K562 (cell line): Measurements from ENCODE around the gene NAGS. TPM values are rescaled to one million over a fixed set of nuclear protein-coding genes. Genes with fewer than 3 reads are reported as not detected.

Source experiments
- ARNT ChIP-seq, 2 experiments: fragments of 450-650 bp; IDR thresholded peaks; 2 replicates each; pipeline ENCODE4 v1.6.1; 2016; ENCODE audit warnings: mild to moderate bottlenecking in 1 of 2
- COPS2 ChIP-seq: fragments of 450-650 bp; conservative IDR thresholded peaks from 2 replicates; pipeline ENCODE4 v1.6.1; 2016; ENCODE audit warnings: mild to moderate bottlenecking, moderate library complexity
- EP400 ChIP-seq: fragments of 450-650 bp; IDR thresholded peaks from 2 replicates; pipeline ENCODE4 v1.6.1; 2017; ENCODE audit warnings: antibody characterized with exemption, mild to moderate bottlenecking, moderate library complexity
- EZH2 ChIP-seq: IDR thresholded peaks from 2 replicates; pipeline ENCODE4 v1.6.1; 2012; ENCODE audit warnings: low read depth, mild to moderate bottlenecking, inconsistent platforms, low read length, borderline replicate concordance
- GATA2 ChIP-seq: sonication (generic); formaldehyde crosslinking; IDR thresholded peaks from 2 replicates; pipeline ENCODE4 v1.4.0; 2020; ENCODE audit warnings: mild to moderate bottlenecking, missing genetic modification reagents
- GTF2E2 ChIP-seq: fragments of 200-800 bp; sonication (Bioruptor generic); IDR thresholded peaks from 2 replicates; pipeline ENCODE4 v1.6.1; 2016; ENCODE audit warnings: missing genetic modification characterization, missing compliant biosample characterization
- HMG20B ChIP-seq: fragments of 250-450 bp; sonication (Bioruptor Pico); IDR thresholded peaks from 2 replicates; pipeline ENCODE4 v1.5.0; 2021; ENCODE audit warnings: mild to moderate bottlenecking
- HNRNPUL1 ChIP-seq: fragments of 200-400 bp; formaldehyde crosslinking; IDR thresholded peaks from 2 replicates; pipeline ENCODE4 v1.6.1; 2017; ENCODE audit warnings: low read length
- NFYB ChIP-seq: IDR thresholded peaks from 2 replicates; pipeline ENCODE4 v1.6.1; 2011; ENCODE audit warnings: mild to moderate bottlenecking, moderate library complexity; ENCODE audit not compliant: insufficient read length; ENCODE audit errors: extremely low read depth
- PHF21A ChIP-seq: fragments of 450-650 bp; IDR thresholded peaks from 2 replicates; pipeline ENCODE4 v1.6.1; 2017; ENCODE audit warnings: low read depth, borderline replicate concordance
- PML ChIP-seq: IDR thresholded peaks from 2 replicates; pipeline ENCODE4 v1.6.1; 2012; ENCODE audit warnings: low read length, inconsistent platforms
- PRPF4 ChIP-seq: fragments of 200-400 bp; formaldehyde crosslinking; IDR thresholded peaks from one replicate; pipeline ENCODE4 v1.6.1; 2017; ENCODE audit warnings: low read length, low read depth, mild to moderate bottlenecking; ENCODE audit not compliant: insufficient read depth, poor library complexity, severe bottlenecking
- SIN3B ChIP-seq: fragments of 450-650 bp; IDR thresholded peaks from 2 replicates; pipeline ENCODE4 v1.6.1; 2017; ENCODE audit warnings: low read depth, mild to moderate bottlenecking, moderate library complexity
- ZBTB1 ChIP-seq: sonication (generic); formaldehyde crosslinking; IDR thresholded peaks from 2 replicates; pipeline ENCODE4 v1.8.1; 2023; ENCODE audit warnings: missing genetic modification reagents, low read depth, mild to moderate bottlenecking, borderline replicate concordance
- ZFP1 ChIP-seq: fragments of 450-650 bp; formaldehyde crosslinking; IDR thresholded peaks from 2 replicates; pipeline ENCODE4 v1.4.0; 2020; ENCODE audit warnings: mild to moderate bottlenecking, mixed read lengths
- ZNF764 ChIP-seq: fragments of 250-450 bp; sonication (Bioruptor Pico); IDR thresholded peaks from 2 replicates; pipeline ENCODE4 v1.4.0; 2020; ENCODE audit warnings: low read depth, mild to moderate bottlenecking, moderate library complexity
- polyA plus RNA-seq, 8 experiments: library from polyadenylated mRNA; depleted of rRNA in 4 of 8; stranded (reverse) in 5 of 8; unstranded in 3 of 8; fragments of >200 nt; fragmentation: Nextera tagmentation in 2 of 8; fragmentation: Illumina TruSeq in 1 of 8; extraction: Ambion mirVana in 2 of 8; extraction: Trizol in 1 of 8; gene quantifications; 2 replicates each; pipeline versions ENCODE4 v1.2.1 to v1.2.3, GENCODE V29; 2011 to 2014; ENCODE audit warnings: inconsistent platforms in 1 of 8, missing spikeins in 1 of 8
- total RNA-seq, 7 experiments: library from RNA; depleted of rRNA in 6 of 7; stranded (reverse); fragments of >200 nt in 6 of 7; fragmentation: Illumina TruSeq in 2 of 7; extraction: Trizol in 2 of 7; gene quantifications; 2 replicates each; pipeline versions ENCODE4 v1.2.1 to v1.2.3, GENCODE V29; 2011 to 2021; ENCODE audit warnings: low replicate concordance in 1 of 7
- TF ChIP-seq, protein P1 (sequence below): IDR thresholded peaks from 3 replicates; pipeline ENCODE4 v1.6.1; 2011; ENCODE audit warnings: borderline replicate concordance, mild to moderate bottlenecking, moderate library complexity; ENCODE audit not compliant: insufficient read length; ENCODE audit errors: extremely low read depth
- TF ChIP-seq, protein P2 (sequence below): sonication (generic); IDR thresholded peaks from 2 replicates; pipeline ENCODE4 v1.6.1; 2016
- TF ChIP-seq, protein P3 (sequence below): fragments of 250-450 bp; sonication (Bioruptor Pico); IDR thresholded peaks from 2 replicates; pipeline ENCODE4 v1.8.0; 2021; ENCODE audit warnings: borderline replicate concordance, mild to moderate bottlenecking, moderate library complexity; ENCODE audit not compliant: poor library complexity, severe bottlenecking
- TF ChIP-seq, protein P4 (sequence below): sonication (generic); formaldehyde crosslinking; IDR thresholded peaks from 2 replicates; pipeline ENCODE4 v1.8.0; 2022; ENCODE audit warnings: mild to moderate bottlenecking, low read depth, missing genetic modification reagents
- TF ChIP-seq, protein P5 (sequence below): fragments of 250-450 bp; sonication (Bioruptor Pico); IDR thresholded peaks from 2 replicates; pipeline ENCODE4 v1.5.0; 2022; ENCODE audit warnings: mild to moderate bottlenecking

The NAGS gene
- total and polyA plus RNA-seq, 9 of the 15 experiments (the other 6 are each of a cell fraction or from before 2014, with no cell fraction given) = not detected

DNA sequence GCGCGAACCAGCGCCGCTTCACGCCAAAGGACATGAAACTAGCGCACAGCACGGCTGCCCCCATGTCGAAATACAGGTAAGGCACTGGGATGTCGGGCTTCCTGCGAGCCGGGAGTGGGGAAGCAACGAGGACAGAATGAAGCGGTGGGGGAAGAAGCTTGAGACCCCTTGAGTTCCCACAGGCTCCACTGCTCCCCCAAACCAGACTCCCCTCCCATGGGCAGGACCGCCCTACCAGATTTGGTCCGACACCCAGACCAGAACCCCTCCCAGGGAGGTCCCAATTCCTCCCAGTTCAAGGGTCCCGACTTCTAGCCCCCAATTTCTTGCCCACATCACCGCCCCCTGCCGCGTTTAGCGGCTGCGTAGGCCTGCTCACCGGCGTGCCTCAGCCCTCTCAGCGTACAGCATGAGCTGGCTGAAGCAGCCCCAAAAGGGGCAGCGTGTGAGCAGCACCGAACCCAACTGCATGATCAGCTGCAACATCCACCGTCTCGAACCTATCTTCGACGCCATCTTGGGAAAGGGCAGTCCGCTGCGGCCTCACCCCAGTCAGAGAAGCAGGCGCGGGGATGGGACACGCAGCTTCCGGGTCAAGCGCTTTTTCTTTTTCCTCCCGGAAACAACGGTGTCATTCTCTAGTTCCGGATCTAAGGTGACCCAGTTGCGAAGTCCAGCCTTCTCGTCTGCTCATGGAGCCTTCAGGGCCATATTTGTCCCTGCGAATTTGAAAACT lies 10.2 kb downstream of the NAGS start, which contains the start of gene TMEM101 (continued):
- TF ChIP-seq, protein P1, sequence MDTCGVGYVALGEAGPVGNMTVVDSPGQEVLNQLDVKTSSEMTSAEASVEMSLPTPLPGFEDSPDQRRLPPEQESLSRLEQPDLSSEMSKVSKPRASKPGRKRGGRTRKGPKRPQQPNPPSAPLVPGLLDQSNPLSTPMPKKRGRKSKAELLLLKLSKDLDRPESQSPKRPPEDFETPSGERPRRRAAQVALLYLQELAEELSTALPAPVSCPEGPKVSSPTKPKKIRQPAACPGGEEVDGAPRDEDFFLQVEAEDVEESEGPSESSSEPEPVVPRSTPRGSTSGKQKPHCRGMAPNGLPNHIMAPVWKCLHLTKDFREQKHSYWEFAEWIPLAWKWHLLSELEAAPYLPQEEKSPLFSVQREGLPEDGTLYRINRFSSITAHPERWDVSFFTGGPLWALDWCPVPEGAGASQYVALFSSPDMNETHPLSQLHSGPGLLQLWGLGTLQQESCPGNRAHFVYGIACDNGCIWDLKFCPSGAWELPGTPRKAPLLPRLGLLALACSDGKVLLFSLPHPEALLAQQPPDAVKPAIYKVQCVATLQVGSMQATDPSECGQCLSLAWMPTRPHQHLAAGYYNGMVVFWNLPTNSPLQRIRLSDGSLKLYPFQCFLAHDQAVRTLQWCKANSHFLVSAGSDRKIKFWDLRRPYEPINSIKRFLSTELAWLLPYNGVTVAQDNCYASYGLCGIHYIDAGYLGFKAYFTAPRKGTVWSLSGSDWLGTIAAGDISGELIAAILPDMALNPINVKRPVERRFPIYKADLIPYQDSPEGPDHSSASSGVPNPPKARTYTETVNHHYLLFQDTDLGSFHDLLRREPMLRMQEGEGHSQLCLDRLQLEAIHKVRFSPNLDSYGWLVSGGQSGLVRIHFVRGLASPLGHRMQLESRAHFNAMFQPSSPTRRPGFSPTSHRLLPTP = no peak
- TF ChIP-seq EZH2 (no peak), SIN3B (peak; percentile 97), COPS2 (no peak), EP400 (peak; percentile 85), ZFP1 (CRISPR knock-in tag) (no peak), PRPF4 (no peak), HMG20B (CRISPR knock-in tag) (no peak), NFYB (no peak), GTF2E2 (tag) (no peak), ARNT (IDR thresholded peaks at IDR 0.05) (no peak), ZNF764 (CRISPR knock-in tag) (no peak), HNRNPUL1 (no peak), ZBTB1 (no peak), PML (no peak), GATA2 (CRISPR knock-in tag) (no peak), PHF21A (no peak)
- TF ChIP-seq, protein P2, sequence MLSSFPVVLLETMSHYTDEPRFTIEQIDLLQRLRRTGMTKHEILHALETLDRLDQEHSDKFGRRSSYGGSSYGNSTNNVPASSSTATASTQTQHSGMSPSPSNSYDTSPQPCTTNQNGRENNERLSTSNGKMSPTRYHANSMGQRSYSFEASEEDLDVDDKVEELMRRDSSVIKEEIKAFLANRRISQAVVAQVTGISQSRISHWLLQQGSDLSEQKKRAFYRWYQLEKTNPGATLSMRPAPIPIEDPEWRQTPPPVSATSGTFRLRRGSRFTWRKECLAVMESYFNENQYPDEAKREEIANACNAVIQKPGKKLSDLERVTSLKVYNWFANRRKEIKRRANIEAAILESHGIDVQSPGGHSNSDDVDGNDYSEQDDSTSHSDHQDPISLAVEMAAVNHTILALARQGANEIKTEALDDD = no peak
- TF ChIP-seq, protein P3, sequence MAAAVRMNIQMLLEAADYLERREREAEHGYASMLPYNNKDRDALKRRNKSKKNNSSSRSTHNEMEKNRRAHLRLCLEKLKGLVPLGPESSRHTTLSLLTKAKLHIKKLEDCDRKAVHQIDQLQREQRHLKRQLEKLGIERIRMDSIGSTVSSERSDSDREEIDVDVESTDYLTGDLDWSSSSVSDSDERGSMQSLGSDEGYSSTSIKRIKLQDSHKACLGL (CRISPR knock-in tag) = peak; percentile 56
- TF ChIP-seq, protein P4, sequence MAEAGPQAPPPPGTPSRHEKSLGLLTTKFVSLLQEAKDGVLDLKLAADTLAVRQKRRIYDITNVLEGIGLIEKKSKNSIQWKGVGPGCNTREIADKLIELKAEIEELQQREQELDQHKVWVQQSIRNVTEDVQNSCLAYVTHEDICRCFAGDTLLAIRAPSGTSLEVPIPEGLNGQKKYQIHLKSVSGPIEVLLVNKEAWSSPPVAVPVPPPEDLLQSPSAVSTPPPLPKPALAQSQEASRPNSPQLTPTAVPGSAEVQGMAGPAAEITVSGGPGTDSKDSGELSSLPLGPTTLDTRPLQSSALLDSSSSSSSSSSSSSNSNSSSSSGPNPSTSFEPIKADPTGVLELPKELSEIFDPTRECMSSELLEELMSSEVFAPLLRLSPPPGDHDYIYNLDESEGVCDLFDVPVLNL = peak; percentile 86
- TF ChIP-seq, protein P5, sequence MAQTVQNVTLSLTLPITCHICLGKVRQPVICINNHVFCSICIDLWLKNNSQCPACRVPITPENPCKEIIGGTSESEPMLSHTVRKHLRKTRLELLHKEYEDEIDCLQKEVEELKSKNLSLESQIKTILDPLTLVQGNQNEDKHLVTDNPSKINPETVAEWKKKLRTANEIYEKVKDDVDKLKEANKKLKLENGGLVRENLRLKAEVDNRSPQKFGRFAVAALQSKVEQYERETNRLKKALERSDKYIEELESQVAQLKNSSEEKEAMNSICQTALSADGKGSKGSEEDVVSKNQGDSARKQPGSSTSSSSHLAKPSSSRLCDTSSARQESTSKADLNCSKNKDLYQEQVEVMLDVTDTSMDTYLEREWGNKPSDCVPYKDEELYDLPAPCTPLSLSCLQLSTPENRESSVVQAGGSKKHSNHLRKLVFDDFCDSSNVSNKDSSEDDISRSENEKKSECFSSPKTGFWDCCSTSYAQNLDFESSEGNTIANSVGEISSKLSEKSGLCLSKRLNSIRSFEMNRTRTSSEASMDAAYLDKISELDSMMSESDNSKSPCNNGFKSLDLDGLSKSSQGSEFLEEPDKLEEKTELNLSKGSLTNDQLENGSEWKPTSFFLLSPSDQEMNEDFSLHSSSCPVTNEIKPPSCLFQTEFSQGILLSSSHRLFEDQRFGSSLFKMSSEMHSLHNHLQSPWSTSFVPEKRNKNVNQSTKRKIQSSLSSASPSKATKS = no peak
